Melanocyte of skin (primary cell): ENCODE results near the gene HERC3. TPM values are rescaled to one million over a fixed set of nuclear protein-coding genes. Genes with fewer than 3 reads are reported as not detected.

Experiments used
- small RNA-seq, 2 donors: library from RNA; depleted of rRNA; stranded (forward); fragments of <200 nt; gene quantifications; one replicate each; pipeline ENCODE3, GENCODE V24; 2012
- total RNA-seq, 2 donors: library from RNA; depleted of rRNA; stranded (reverse); fragments of >200 nt; gene quantifications; 2 replicates each; pipeline ENCODE4 v1.2.3, GENCODE V29; 2012

Gene HERC3
- 1 to 10 TPM; 5.3 to 7.9 TPM for total RNA-seq

GRCh38 chr4:88591787-88592599 is at the start of gene HERC3:
Gene HERC3 (plus strand): TSS chr4:88592480. CDS start chr4:88605824, 13,344 bp downstream.

GRCh38 chr4:88697588-88698329 is 105.5 kb downstream of the HERC3 start, which contains the start of gene NAP1L5:
Gene NAP1L5 (minus strand): TSS chr4:88697829. CDS start chr4:88697754, 75 bp downstream.

Small RNAs within 50 kb of the gene (small RNA-seq; reads per million reads assigned to genes)
- gene RF02115 (0 reads per million in 2 donors), gene RNU6-33P (1.9 to 5.2 reads per million in 2 donors)

Other genes starting within 250 kb of the HERC3 start
- 100 to 1,000 TPM in 1 of 2 donors, 10 to 100 TPM in 1; 99.9 to 148 TPM for gene HERC6, start 213.6 kb upstream of the HERC3 start, total RNA-seq
- 10 to 100 TPM; 83.9 to 86.7 TPM for gene HERC5, start 135.4 kb upstream of the HERC3 start, total RNA-seq
- gene PYURF, start 68.7 kb upstream of the HERC3 start, total RNA-seq, result 100 to 1,000 TPM in 1 of 2 donors, 10 to 100 TPM in 1; 99.8 to 107 TPM
- 10 to 100 TPM in 1 of 2 donors, 1 to 10 TPM in 1; 9.0 to 12.4 TPM for gene NAP1L5, start 105.3 kb downstream of the HERC3 start, total RNA-seq